ENCODE data around the gene PRPF31. TPM values are rescaled to one million over a fixed set of nuclear protein-coding genes. Genes with fewer than 3 reads are reported as not detected.

Gene PRPF31
- total and polyA plus RNA-seq, 9 of the 15 experiments (the other 6 are each of a cell fraction or from before 2014, with no cell fraction given): 5.8 to 92.2 (median 69.2) TPM

- no peak for TF ChIP-seq HDAC6 (IDR thresholded peaks at IDR 0.05; ENCODE audit: low read depth, low read length)
- TF ChIP-seq PHF21A (IDR thresholded peaks at IDR 0.05; ENCODE audit: borderline replicate concordance, low read depth): no peak
- TF ChIP-seq USF1 (CRISPR knock-in tag; IDR thresholded peaks at IDR 0.05): no peak
- no peak for TF ChIP-seq ETV6 (IDR thresholded peaks at IDR 0.05; ENCODE audit: borderline replicate concordance in 1 of 2, low read depth in 2 of 2, low read length in 1 of 2)
- TF ChIP-seq ETV6 (CRISPR knock-in tag; IDR thresholded peaks at IDR 0.05; ENCODE audit: borderline replicate concordance): no peak
- no peak for TF ChIP-seq ZNF644 (tag; IDR thresholded peaks at IDR 0.05; ENCODE audit: low read depth)
- no peak for TF ChIP-seq HNRNPLL (IDR thresholded peaks at IDR 0.05; ENCODE audit: low read depth, low read length, poor library complexity, severe bottlenecking)
- TF ChIP-seq, protein P1, sequence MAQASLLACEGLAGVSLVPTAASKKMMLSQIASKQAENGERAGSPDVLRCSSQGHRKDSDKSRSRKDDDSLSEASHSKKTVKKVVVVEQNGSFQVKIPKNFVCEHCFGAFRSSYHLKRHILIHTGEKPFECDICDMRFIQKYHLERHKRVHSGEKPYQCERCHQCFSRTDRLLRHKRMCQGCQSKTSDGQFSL (CRISPR knock-in tag; IDR thresholded peaks at IDR 0.05): no peak
- TF ChIP-seq, protein P1 (tag; IDR thresholded peaks at IDR 0.05): no peak
- peak; percentile 69; the same call in 1 of the 2 replicates for TF ChIP-seq DNMT1 (IDR thresholded peaks at IDR 0.05)
- no peak for TF ChIP-seq GABPB1 (CRISPR knock-in tag; IDR thresholded peaks at IDR 0.05)
- TF ChIP-seq TFE3 (CRISPR knock-in tag; IDR thresholded peaks at IDR 0.05): no peak
- peak; percentile 52; the same call in 1 of the 2 replicates for TF ChIP-seq ELF1 (tag; IDR thresholded peaks at IDR 0.05)
- TF ChIP-seq SREBF2 (CRISPR knock-in tag; IDR thresholded peaks at IDR 0.05): no peak
- TF ChIP-seq ZNF146 (CRISPR knock-in tag; IDR thresholded peaks at IDR 0.05; ENCODE audit: unreplicated experiment): no peak
- TF ChIP-seq CEBPB (tag; IDR thresholded peaks at IDR 0.05): no peak
- TF ChIP-seq, protein P2, sequence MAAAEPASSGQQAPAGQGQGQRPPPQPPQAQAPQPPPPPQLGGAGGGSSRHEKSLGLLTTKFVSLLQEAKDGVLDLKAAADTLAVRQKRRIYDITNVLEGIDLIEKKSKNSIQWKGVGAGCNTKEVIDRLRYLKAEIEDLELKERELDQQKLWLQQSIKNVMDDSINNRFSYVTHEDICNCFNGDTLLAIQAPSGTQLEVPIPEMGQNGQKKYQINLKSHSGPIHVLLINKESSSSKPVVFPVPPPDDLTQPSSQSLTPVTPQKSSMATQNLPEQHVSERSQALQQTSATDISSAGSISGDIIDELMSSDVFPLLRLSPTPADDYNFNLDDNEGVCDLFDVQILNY (CRISPR knock-in tag; IDR thresholded peaks at IDR 0.05): no peak
Observed at GRCh38 chr19:54096617-54097106, 18.9 kb upstream of the PRPF31 start (continued).
